ENCODE data around the gene ESD. TPM values are rescaled to one million over a fixed set of nuclear protein-coding genes. Genes with fewer than 3 reads are reported as not detected.

Gene ESD
- total RNA-seq, 1 experiment from 2014 or later: 58.7 TPM

DNA sequence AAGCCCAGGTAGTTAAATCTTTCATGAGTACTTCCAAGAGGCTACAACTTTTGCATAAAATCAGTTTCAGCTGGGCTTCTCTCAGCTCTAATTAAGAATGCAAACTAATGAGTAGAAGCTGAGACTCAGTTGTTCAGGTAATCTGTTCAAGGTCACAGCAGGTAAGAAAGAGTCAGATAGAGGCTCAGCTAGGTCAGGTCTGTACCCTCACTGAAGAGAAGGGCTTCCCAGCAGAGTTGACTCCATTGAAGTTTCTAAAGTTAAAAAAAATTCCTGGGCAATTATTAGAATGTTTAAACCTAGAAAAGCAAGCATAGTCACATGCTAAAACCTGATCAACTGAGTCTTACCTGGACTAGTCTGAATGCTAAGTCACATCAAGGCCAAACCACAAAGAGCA, 42.1 kb downstream of the ESD start:
- Mint-ChIP-seq H3K4me3 (no peak overlapping the region), H3K9me3 (no peaks in the 10 kb centered on the region), H3K27me3 (ENCODE audit: low read depth) (no peaks in the 10 kb centered on the region), H3K36me3 (0 out of 2 replicates have a peak, but pooled peaks cover 3% of the 10 kb centered on the region), H3K4me1 (peaks cover 6% of the 10 kb centered on the region), H3K27ac (no peak overlapping the region)
- no peak for ATAC-seq
- DNase-seq (ENCODE audit: low spot score): no peak
- POLR2A ChIA-PET: no interaction called here
- TF ChIP-seq ZNF281 (CRISPR knock-in tag; IDR thresholded peaks at IDR 0.05) (no peak), MYBL2 (CRISPR knock-in tag; IDR thresholded peaks at IDR 0.05) (no peak), MXD4 (CRISPR knock-in tag; IDR thresholded peaks at IDR 0.05; ENCODE audit: borderline replicate concordance) (no peak), KAT7 (CRISPR knock-in tag; IDR thresholded peaks at IDR 0.05; ENCODE audit: borderline replicate concordance) (no peak), ZBTB21 (CRISPR knock-in tag; IDR thresholded peaks at IDR 0.05; ENCODE audit: borderline replicate concordance) (no peak), FOXP1 (CRISPR knock-in tag; IDR thresholded peaks at IDR 0.05; ENCODE audit: borderline replicate concordance) (no peak), FOXP4 (CRISPR knock-in tag; IDR thresholded peaks at IDR 0.05) (no peak), ZNF671 (CRISPR knock-in tag; IDR thresholded peaks at IDR 0.05) (no peak), IRF2 (CRISPR knock-in tag; IDR thresholded peaks at IDR 0.05; ENCODE audit: borderline replicate concordance, low read depth) (no peak), ZBTB43 (CRISPR knock-in tag; IDR thresholded peaks at IDR 0.05) (no peak)
- TF ChIP-seq, protein P1, sequence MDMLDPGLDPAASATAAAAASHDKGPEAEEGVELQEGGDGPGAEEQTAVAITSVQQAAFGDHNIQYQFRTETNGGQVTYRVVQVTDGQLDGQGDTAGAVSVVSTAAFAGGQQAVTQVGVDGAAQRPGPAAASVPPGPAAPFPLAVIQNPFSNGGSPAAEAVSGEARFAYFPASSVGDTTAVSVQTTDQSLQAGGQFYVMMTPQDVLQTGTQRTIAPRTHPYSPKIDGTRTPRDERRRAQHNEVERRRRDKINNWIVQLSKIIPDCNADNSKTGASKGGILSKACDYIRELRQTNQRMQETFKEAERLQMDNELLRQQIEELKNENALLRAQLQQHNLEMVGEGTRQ (CRISPR knock-in tag; IDR thresholded peaks at IDR 0.05): no peak
- CTCF ChIA-PET: interaction anchor here (1.4 kb wide), 1 partner anchor 26 kb away, joined by 4 read pairs; no protein-coding TSS in a partner anchor

DNA sequence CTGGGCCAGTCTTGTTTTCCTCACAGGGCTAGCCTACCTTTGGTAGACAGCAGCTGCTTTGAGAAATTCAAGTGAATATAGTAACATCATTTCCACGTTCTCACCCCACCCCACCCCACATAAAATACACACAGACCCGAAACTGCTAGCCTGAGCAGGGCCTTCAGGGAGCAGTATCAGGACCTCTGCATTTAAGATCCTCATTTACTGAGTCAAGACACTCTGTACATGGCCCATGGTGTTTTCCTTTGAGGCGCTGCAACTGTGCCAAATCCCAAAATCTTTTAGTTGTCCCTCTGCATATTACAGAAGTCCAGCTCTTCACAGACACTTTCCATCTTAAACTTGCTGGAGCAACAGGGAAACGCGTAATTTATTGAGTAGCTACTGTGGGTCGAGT, 43.0 kb downstream of the ESD start:
- Mint-ChIP-seq H3K4me3 (no peak overlapping the region), H3K27ac (no peak overlapping the region), H3K27me3 (ENCODE audit: low read depth) (no peaks in the 10 kb centered on the region), H3K4me1 (peaks cover 6% of the 10 kb centered on the region), H3K36me3 (peaks cover 3% of the 10 kb centered on the region; the same call in 1 of the 2 replicates), H3K9me3 (no peaks in the 10 kb centered on the region)
- ATAC-seq (no peak), DNase-seq (ENCODE audit: low spot score) (no peak)
- TF ChIP-seq HMGA2 (CRISPR knock-in tag; IDR thresholded peaks at IDR 0.05) (no peak), GTF2I (CRISPR knock-in tag; conservative IDR thresholded peaks at IDR 0.05) (no peak), CREB1 (CRISPR knock-in tag; IDR thresholded peaks at IDR 0.05) (no peak), E2F5 (CRISPR knock-in tag; IDR thresholded peaks at IDR 0.05) (no peak), MXD4 (CRISPR knock-in tag; IDR thresholded peaks at IDR 0.05; ENCODE audit: borderline replicate concordance) (no peak), RELA (CRISPR knock-in tag; IDR thresholded peaks at IDR 0.05; ENCODE audit: borderline replicate concordance) (no peak)
- TF ChIP-seq, protein P2, sequence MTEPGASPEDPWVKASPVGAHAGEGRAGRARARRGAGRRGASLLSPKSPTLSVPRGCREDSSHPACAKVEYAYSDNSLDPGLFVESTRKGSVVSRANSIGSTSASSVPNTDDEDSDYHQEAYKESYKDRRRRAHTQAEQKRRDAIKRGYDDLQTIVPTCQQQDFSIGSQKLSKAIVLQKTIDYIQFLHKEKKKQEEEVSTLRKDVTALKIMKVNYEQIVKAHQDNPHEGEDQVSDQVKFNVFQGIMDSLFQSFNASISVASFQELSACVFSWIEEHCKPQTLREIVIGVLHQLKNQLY (CRISPR knock-in tag; IDR thresholded peaks at IDR 0.05): no peak
- TF ChIP-seq, protein P3, sequence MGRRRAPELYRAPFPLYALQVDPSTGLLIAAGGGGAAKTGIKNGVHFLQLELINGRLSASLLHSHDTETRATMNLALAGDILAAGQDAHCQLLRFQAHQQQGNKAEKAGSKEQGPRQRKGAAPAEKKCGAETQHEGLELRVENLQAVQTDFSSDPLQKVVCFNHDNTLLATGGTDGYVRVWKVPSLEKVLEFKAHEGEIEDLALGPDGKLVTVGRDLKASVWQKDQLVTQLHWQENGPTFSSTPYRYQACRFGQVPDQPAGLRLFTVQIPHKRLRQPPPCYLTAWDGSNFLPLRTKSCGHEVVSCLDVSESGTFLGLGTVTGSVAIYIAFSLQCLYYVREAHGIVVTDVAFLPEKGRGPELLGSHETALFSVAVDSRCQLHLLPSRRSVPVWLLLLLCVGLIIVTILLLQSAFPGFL (CRISPR knock-in tag; IDR thresholded peaks at IDR 0.05; ENCODE audit: borderline replicate concordance): no peak
- CTCF ChIA-PET: interaction anchor here (1.4 kb wide), 1 partner anchor 25 kb away, joined by 4 read pairs; no protein-coding TSS in a partner anchor
- POLR2A ChIA-PET: no interaction called here

Measured in WTC11 (cell line).